Astrocyte of the cerebellum (primary cell): ENCODE data around the gene ELP4.
"Not testable (repeated sequence)": the region's sequence is repeated elsewhere in the genome, so short reads cannot be mapped to it uniquely, and the experiment has no call there.

Experiments
- DNase-seq: peaks from one replicate; pipeline ENCODE4 v3.0.0-alpha.2; 2011; ENCODE audit warnings: low read depth
- H3K4me3 ChIP-seq: 2 replicates; pipeline ENCODE4 v1.5.1; 2011; ENCODE audit warnings: mild to moderate bottlenecking, low read depth, low read length, moderate library complexity
- CTCF ChIP-seq: IDR thresholded peaks from 2 replicates; pipeline ENCODE4 v1.5.1; 2012; ENCODE audit warnings: low read length, low read depth, moderate library complexity, mild to moderate bottlenecking; ENCODE audit errors: missing control alignments
- in situ Hi-C: cut with HindIII; loops from 2 replicates; pipeline ENCODE4 v1.10.0; 2017; ENCODE audit warnings: low sequenced_read_pairs

Gene ELP4

GRCh38 chr11:31689559-31689958, 180.0 kb downstream of the ELP4 start:
- H3K4me3 ChIP-seq = no peak overlapping the region
- in situ Hi-C loops = no loop called here
- no peak for TF ChIP-seq CTCF
- no peak for DNase-seq

- TF ChIP-seq CTCF = no peak
- in situ Hi-C loops = no loop called here
- no peak overlapping the region for H3K4me3 ChIP-seq
- DNase-seq = no peak
Measured at GRCh38 chr11:31690041-31690440, 180.5 kb downstream of the ELP4 start.

- H3K4me3 ChIP-seq = no peak overlapping the region
- TF ChIP-seq CTCF = no peak
- DNase-seq = no peak
- in situ Hi-C loops = no loop called here
Measured at GRCh38 chr11:31690516-31690915, 180.9 kb downstream of the ELP4 start.

GRCh38 chr11:31692466-31692865, 182.9 kb downstream of the ELP4 start:
- in situ Hi-C loops = no loop called here
- H3K4me3 ChIP-seq = no peak overlapping the region
- no peak for TF ChIP-seq CTCF
- no peak for DNase-seq

- in situ Hi-C loops = not testable (repeated sequence)
Measured at GRCh38 chr11:31697049-31697448, 187.5 kb downstream of the ELP4 start.

GRCh38 chr11:31699066-31699465, 189.5 kb downstream of the ELP4 start:
- TF ChIP-seq CTCF = no peak
- no peak for DNase-seq
- in situ Hi-C loops = no loop called here
- no peak overlapping the region for H3K4me3 ChIP-seq

More at GRCh38 chr11:31697049-31697448, 187.5 kb downstream of the ELP4 start:
- DNase-seq, H3K4me3 ChIP-seq: not testable (repeated sequence)

- in situ Hi-C loops = no loop called here
- DNase-seq = no peak
- TF ChIP-seq CTCF = no peak
- no peak overlapping the region for H3K4me3 ChIP-seq
Measured at GRCh38 chr11:31702966-31703365, 193.4 kb downstream of the ELP4 start.
